Large intestine (tissue), 3 donors: Measurements from ENCODE around the gene RAC3. TPM values are rescaled to one million over a fixed set of nuclear protein-coding genes. Genes with fewer than 3 reads are reported as not detected.

Source experiments
- DNase-seq, 2 donors: peaks; one replicate each; pipeline versions ENCODE4 v3.0.0 to v3.0.0-alpha.2; 2013
- H3K27ac ChIP-seq: one replicate; pipeline ENCODE4 v1.5.1; 2013; ENCODE audit warnings: low read length
- H3K27me3 ChIP-seq: 2 replicates; pipeline ENCODE4 v1.6.1; 2013; ENCODE audit warnings: low read length; ENCODE audit not compliant: control insufficient read depth, insufficient read depth
- H3K36me3 ChIP-seq: 2 replicates; pipeline ENCODE4 v1.6.1; 2013; ENCODE audit warnings: low read length; ENCODE audit not compliant: control insufficient read depth, insufficient read depth
- H3K4me1 ChIP-seq: one replicate; pipeline ENCODE4 v1.6.1; 2013; ENCODE audit warnings: low read length; ENCODE audit not compliant: control insufficient read depth, insufficient read depth
- H3K4me3 ChIP-seq: one replicate; pipeline ENCODE4 v1.5.1; 2013; ENCODE audit warnings: low read length
- H3K9me3 ChIP-seq: one replicate; pipeline ENCODE4 v1.6.1; 2013; ENCODE audit warnings: mild to moderate bottlenecking, low read depth, low read length, moderate library complexity; ENCODE audit not compliant: control insufficient read depth
- whole genome bisulfite sequencing: methylation state at CpG from one replicate; pipeline ENCODE4 v1.1.5; 2013; ENCODE audit warnings: low lambda C conversion rate; ENCODE audit not compliant: insufficient coverage; 5-methylcytosine and 5-hydroxymethylcytosine counted together
- polyA plus RNA-seq: library from polyadenylated mRNA; unstranded; fragments of 120-200 nt; gene quantifications from one replicate; pipeline ENCODE4 v1.2.1, GENCODE V29; 2013

RAC3 gene
- polyA plus RNA-seq, 1 donor: 10.1 TPM

- no peaks in the 10 kb centered on the region for H3K27me3 ChIP-seq
- H3K36me3 ChIP-seq: peaks cover 36% of the 10 kb centered on the region
Observed at GRCh38 chr17:82045936-82046484, 14.5 kb downstream of the RAC3 start.

GRCh38 chr17:82046903-82047302 is 15.4 kb downstream of the RAC3 start:
- DNase-seq: no peak
- WGBS: 86% methylated on average over 1 of the region's 21 CpGs
- H3K36me3 ChIP-seq: peaks cover 36% of the 10 kb centered on the region
- H3K9me3 ChIP-seq: no peaks in the 10 kb centered on the region
- peaks cover 8% of the 10 kb centered on the region for H3K4me1 ChIP-seq
- H3K27ac ChIP-seq: no peak overlapping the region
- H3K27me3 ChIP-seq: no peaks in the 10 kb centered on the region
- H3K4me3 ChIP-seq: no peak overlapping the region

More at GRCh38 chr17:82045936-82046484, 14.5 kb downstream of the RAC3 start:
- no peaks in the 10 kb centered on the region for H3K9me3 ChIP-seq
- WGBS: no CpG with 5 or more reads among the region's 14 CpGs
- H3K4me1 ChIP-seq: peaks cover 8% of the 10 kb centered on the region
- peak in 1 of 2 donors; percentile 47 for DNase-seq
- no peak overlapping the region for H3K4me3 ChIP-seq
- H3K27ac ChIP-seq: no peak overlapping the region

- 95% methylated on average over 4 of the region's 24 CpGs for WGBS
- Histone ChIP-seq H3K27me3 (no peaks in the 10 kb centered on the region), H3K27ac (no peak overlapping the region), H3K4me3 (no peak overlapping the region), H3K36me3 (peaks cover 36% of the 10 kb centered on the region), H3K9me3 (no peaks in the 10 kb centered on the region), H3K4me1 (peaks cover 9% of the 10 kb centered on the region)
- no peak for DNase-seq
Observed at GRCh38 chr17:82047379-82047778, 15.9 kb downstream of the RAC3 start.

GRCh38 chr17:82047914-82048570 is 16.6 kb downstream of the RAC3 start:
- Histone ChIP-seq H3K4me3 (no peak overlapping the region), H3K27ac (no peak overlapping the region), H3K36me3 (peaks cover 37% of the 10 kb centered on the region), H3K27me3 (no peaks in the 10 kb centered on the region), H3K9me3 (no peaks in the 10 kb centered on the region), H3K4me1 (peaks cover 15% of the 10 kb centered on the region)
- no peak for DNase-seq
- no CpG with 5 or more reads among the region's 25 CpGs for WGBS

- Histone ChIP-seq H3K4me1 (peaks cover 18% of the 10 kb centered on the region), H3K27me3 (no peaks in the 10 kb centered on the region), H3K9me3 (no peaks in the 10 kb centered on the region), H3K36me3 (peaks cover 42% of the 10 kb centered on the region), H3K27ac (no peak overlapping the region), H3K4me3 (no peak overlapping the region)
- WGBS: no CpG with 5 or more reads among the region's 20 CpGs
- no peak for DNase-seq
Observed at GRCh38 chr17:82048571-82048971, 17.1 kb downstream of the RAC3 start.

GRCh38 chr17:82049106-82049505 is 17.6 kb downstream of the RAC3 start:
- H3K27ac ChIP-seq: no peak overlapping the region
- no peaks in the 10 kb centered on the region for H3K9me3 ChIP-seq
- H3K36me3 ChIP-seq: peaks cover 48% of the 10 kb centered on the region
- peaks cover 18% of the 10 kb centered on the region for H3K4me1 ChIP-seq
- H3K27me3 ChIP-seq: no peaks in the 10 kb centered on the region
- 92% methylated on average over 2 of the region's 8 CpGs for WGBS
- no peak overlapping the region for H3K4me3 ChIP-seq
- no peak for DNase-seq

GRCh38 chr17:82049521-82049971 is 18.1 kb downstream of the RAC3 start:
- Histone ChIP-seq H3K9me3 (no peaks in the 10 kb centered on the region), H3K36me3 (peaks cover 52% of the 10 kb centered on the region), H3K27me3 (no peaks in the 10 kb centered on the region), H3K4me3 (no peak overlapping the region), H3K27ac (no peak overlapping the region), H3K4me1 (peaks cover 18% of the 10 kb centered on the region)
- no CpG with 5 or more reads among the region's 16 CpGs for WGBS
- DNase-seq: no peak

DNA sequence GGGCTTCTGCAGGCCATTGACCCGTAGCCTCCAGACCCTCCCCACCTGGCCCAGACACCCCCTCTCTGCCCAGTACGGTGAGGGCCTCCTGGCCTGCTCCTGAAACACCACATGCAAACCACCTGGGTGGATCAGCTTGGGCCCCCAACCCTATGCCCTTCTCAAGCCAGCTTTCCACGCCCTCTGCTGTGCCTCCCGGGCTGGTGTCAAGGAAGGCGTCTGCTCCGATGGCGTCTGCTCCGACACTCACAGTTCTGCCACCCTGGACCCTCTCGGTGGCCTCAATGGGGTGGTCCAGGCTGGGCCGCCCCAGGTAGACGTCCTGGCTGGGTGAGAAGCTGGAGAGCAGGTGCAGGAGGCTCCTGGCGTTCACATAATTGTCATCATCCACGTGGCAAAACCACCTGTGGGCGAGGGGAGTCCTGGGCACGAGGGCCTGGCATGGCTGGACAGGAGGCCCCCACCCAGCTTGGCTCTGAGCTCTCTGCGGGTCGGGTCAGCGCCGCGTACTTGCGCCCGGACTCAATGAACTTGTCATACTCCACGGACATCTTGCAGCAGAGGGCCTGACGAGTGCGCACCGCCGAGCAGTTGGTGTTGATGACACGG is 18.8 kb downstream of the RAC3 start:
- Histone ChIP-seq H3K4me3 (peak overlapping the region; percentile 69), H3K9me3 (no peaks in the 10 kb centered on the region), H3K27me3 (no peaks in the 10 kb centered on the region), H3K27ac (no peak overlapping the region), H3K4me1 (peaks cover 18% of the 10 kb centered on the region), H3K36me3 (peaks cover 59% of the 10 kb centered on the region)
- WGBS: no CpG with 5 or more reads among the region's 28 CpGs
- no peak for DNase-seq

- DNase-seq: peak in 1 of 2 donors; percentile 32
- Histone ChIP-seq H3K27me3 (no peaks in the 10 kb centered on the region), H3K9me3 (no peaks in the 10 kb centered on the region), H3K4me3 (peak overlapping the region; percentile 69), H3K4me1 (peaks cover 18% of the 10 kb centered on the region), H3K27ac (no peak overlapping the region), H3K36me3 (peaks cover 65% of the 10 kb centered on the region)
- WGBS: no CpG with 5 or more reads among the region's 79 CpGs
Observed at GRCh38 chr17:82050761-82051641, 19.5 kb downstream of the RAC3 start.
